Activated CD8-positive, alpha-beta memory T cell treated with anti-CD3 and anti-CD28 coated beads, Interleukin-2, amount 50 U/mL, for 24 hours (primary cell): ENCODE results near the gene BCLAF1.
"Not testable (repeated sequence)": the region's sequence is repeated elsewhere in the genome, so short reads cannot be mapped to it uniquely, and the experiment has no call there.

Experiments used
- DNase-seq: peaks from one replicate; pipeline ENCODE4 v3.0.0-alpha.2; 2020; ENCODE audit errors: extremely low read depth

BCLAF1 gene

DNA sequence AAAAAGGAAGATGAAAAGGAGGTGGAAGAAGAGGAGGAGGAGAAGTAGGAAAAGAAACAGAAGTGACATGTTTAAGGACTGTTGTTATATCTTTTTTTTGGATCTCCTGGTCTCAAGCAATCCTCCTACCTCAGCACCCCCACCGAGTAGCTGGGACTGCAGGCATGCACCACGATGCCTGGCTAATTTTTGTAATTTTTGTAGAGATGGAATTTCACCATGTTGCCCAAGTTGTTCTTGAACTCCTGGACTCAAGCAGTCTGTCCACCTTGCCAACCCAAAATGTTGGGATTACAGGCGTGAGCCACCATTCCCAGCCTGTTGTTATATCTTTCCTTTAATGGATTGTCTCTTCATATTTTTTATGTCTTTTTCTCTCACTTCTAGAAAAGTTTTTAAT, 19.5 kb upstream of the BCLAF1 start:
- DNase-seq = no peak

DNA sequence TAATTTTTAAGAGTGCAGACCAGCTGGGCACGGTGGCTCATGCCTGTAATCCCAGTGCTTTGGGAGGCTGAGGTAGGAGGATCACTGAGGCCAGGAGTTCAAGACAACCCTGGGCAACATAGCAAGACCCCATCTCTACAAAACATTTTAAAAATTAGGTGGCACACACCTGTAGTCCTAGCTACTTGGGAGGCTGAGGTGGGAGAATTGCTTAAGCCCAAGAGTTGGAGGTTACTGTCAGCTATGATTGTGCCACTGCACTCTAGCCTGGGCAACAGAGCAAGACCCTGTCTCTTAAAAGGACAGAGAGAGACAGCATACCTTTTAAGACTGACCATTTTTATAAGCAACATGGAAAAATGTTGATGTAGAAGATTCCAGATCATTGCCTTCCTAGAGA, 18.8 kb upstream of the BCLAF1 start:
- DNase-seq = not testable (repeated sequence)

DNA sequence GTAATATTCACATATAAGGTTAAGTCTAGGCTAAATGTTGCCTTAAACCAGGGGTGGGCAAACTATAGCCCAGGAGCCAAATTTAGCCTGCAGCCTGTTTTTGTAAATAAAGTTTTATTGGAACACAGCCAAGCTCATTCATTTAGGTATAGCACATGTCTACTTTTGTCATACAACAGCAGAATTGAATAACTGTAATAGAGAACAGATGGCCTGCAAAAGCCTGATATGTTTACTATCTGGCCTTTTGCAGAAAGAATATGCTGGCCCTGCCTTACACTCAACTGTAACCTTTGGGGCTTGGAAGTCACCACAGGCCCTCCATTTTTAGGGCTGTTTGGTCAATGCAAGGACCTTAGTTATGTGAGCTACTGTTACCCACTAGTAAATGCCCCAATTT, 17.7 kb upstream of the BCLAF1 start:
- DNase-seq = no peak

DNA sequence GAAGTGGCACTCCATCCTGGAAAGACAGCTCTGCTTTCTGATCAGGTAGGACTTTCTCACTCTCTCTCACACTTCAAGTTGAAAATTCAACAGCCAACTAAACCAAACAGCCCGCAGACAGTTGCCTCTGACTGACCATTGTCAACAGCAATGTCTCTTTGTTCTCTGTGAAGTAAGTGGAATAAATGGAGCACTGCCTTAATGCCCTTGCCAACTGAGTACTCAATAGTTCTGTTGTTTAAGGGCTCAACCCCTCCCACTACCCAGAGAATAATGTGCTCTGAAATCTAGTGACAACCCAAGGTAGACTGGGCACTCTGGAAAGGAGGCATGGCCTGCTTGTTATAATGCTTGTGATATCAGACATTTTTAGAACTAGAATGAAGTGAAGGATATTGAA, 16.8 kb upstream of the BCLAF1 start:
- no peak for DNase-seq

DNA sequence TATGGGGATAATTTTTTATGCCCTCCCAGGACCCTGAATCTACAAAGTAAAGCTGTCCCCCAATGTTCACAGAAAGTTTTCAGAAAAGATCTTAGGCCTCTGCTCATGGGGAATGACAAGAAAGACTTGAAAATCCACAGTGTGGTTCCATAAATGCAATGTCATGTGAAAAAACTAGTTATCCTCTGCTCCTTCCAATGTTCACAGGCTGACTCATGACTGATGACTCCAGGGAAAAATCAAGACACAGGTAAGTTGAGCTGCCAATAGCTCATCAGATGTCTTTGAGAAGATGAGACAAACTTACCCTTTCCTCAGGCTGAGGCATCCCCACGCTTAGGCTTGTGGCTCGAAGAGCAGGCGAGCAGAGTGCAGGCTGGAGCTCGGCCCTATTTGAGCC, 14.8 kb upstream of the BCLAF1 start:
- DNase-seq = no peak

DNA sequence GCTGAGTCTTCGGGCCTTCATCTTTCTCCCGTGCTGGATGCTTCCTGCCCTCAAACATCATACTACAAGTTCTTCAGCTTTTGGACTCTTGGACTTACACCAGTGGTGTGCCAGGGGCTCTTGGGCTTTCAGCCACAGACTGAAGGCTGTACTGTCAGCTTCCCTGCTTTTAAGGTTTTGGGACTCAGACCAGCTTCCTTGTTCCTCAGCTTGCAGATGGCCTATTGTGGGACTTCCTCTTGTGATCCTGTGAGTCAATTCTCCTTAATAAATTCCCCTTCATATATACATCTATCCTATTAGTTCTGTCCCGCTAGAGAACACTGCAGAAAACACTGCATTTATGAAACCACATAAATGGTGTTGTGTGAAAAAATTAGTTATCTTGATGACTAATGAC, 13.9 kb upstream of the BCLAF1 start:
- no peak for DNase-seq

DNA sequence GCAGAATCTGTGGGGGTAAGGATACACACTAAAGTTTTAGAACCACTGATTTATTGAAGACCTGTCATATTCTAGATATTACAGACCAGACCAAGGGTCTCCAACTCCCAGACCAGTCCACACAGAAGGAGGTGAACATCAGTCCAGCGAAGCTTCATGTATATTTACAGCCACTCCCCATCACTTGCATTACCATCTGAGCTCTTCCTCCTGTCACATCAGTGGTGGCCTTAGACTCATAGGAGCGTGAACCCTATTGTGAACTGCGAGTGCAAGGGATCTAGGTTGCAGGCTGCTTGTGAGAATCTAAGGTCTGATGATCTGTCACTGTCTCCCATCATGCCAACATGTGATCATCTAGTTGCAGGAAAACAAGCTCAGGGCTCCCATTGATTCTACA, 5.0 kb upstream of the BCLAF1 start:
- DNase-seq = no peak

DNA sequence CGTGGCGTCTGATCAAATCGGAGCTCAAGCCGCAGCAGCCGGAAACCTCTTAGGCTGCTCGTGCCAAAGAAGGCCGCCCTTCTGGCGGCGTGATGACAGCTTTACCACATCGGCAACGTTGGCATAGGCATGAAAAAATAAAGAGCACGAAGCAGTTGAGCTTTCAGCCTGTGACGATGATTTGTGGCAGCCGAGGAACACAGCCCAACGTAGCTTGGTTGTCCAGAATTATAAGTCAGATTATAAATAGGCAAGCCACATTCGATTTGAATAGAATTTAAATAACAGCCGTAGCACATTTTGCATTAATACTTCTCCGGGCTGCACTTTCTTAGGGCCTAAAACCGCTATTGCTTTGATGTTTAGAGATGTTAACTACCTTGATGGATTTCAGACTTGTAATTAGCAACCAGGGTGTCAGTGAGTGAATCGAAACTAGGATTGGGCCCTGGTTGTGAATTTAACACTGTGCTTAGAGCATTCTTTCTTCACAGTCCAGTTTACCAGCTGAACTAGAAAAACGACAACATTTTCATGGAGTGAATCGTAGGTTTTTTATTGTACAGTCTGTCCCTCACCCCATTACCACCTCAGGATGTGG, 864 bp upstream of the BCLAF1 start:
- peak; percentile 36 for DNase-seq

DNA sequence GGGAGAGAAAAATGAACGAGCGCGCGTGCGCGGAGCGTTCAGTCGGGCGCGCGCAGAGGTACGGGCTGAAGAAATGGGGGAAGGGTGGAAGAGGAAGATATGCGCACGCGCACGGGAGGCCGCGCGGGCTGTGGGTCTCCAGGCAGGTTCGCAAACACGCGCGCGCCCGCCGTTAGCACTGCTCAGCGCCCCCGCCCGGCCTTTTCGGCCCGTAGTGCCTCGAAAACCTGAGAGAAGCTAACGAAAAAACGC, 393 bp downstream of the BCLAF1 start:
- DNase-seq = peak; percentile 83

DNA sequence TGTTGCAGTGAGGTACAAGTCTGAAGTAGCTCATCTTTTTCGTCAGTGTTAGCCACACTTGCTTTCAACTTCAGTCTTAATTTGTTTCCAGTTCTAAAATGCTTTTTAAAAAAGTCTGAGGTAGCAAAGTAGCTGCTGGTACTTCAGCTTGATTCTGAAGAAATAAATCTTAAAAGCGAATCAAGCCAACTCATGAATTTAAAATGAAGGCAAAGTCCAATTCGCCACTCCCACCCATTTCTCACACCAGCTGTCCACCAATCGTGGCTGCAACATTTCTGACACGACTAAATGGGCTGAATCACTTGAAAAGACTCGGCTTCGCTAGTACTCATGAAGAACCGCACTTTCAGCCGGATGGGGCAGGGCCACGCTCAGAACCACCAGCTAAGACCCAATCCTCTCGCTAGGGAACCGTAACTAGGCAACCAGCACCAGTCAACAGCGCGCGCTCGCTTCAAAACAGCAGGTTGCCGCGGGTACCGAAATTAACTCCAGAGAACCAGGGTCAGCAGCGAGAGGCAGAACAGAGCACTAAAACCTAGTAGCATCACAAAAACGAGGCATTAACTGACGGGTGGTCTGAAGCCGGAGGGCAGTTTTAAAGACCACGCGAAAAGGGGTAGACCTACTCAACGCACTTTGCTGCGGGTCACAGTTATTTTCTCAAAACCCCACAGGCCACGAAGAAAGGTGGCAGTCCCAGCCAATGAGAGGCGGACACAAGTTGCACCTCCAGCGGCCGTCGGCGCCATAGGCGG, 900 bp downstream of the BCLAF1 start:
- peak; percentile 76 for DNase-seq

DNA sequence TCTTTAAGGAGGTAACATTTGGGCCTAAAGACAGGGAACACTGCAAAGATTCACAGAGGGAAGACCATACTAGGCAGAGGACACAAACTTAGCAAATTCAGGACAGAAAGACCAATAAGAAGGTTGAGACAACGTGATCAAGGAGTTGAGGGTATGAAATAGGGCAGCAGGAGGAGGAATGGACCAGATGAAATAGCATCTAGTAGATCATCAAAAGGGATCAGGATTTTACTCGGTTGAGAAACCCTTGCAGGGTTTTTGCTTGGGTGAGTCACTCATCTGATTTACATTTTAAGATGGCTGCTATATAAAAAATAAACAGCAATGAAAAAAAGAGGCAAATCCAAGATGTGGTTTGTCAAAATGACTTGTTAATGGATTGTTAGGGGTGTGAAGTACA, 4.7 kb downstream of the BCLAF1 start:
- DNase-seq = no peak

DNA sequence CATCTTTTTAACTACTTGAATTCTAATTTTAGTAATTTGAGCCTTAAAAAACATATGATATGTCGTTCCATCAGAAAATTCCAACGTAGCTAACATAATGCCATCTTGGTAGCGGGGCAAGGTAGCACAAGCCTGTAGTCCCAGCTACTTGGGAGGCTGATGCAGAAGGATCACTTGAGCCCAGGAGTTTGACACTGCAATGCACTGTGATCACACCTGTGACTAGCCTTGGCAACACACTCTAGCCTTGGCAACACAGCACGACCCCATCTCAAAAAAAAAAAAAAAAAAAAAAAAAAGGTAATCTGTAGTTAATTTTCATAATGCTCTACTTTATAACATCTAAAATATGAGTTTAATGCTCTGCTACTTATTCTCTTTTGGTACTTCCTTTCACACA, 6.7 kb downstream of the BCLAF1 start:
- no peak for DNase-seq

DNA sequence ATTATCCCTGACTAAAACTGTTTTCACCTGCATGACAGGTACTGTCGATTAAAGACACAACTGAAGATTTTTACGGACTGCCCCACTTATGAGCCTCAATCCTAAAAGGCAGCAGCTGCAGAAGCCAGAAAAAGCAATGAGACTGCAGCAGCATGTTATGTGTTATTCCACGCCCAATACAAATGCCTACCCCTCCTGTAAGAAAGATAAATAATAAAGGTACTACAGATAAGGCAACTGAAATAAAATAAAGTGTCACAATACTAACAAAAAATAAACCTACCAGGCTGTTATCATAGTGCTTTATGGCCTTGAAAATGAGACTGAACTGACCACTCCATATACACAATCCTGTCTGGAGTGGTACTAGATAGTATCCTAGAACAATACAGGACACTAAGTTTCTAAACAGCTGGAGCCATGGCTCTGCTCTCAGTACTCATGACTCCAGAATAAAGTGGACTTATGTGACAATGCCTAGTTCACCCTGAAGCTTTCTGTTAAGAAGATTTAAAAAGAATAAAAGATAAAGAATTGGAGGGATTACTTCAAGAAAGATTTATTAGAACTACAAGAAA, 9.5 kb downstream of the BCLAF1 start:
- DNase-seq = no peak

DNA sequence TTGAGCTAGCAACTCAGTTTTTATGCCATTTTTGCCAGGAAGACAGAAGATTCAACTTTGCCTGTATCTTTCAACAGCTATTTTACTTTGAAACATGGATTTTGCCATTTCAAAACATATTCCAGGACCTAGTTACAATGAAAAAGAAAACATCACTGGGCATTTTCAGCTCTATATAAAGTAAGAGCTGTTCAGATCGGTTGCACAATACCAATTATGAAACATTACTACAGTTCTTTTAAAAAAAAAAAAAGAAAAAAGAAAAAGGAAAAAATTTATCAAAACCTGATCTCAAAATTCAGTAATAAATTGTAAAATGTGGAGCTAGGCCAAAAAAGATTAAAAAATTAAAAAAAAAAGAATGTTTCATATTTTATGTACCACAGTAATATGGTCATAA, 15.6 kb downstream of the BCLAF1 start:
- DNase-seq = no peak

DNA sequence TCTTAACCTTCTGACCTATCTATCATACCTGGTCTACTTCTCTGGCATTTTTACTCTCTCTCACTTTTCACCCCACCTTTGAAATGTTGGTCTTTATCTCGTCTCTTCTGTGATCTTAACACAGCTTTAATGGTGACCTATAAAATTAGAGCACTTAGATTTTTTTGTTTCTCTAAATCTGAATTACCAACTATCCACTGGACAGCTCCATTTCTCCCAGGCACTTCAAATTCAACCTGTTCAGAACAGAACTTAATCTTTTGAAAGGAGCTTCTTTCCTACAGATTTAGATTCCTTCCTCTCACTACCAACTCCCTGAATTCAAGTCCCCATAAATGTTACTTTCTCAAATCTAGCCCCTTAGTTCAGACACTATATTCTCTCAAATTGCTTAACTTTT, 24.5 kb downstream of the BCLAF1 start:
- DNase-seq = no peak

DNA sequence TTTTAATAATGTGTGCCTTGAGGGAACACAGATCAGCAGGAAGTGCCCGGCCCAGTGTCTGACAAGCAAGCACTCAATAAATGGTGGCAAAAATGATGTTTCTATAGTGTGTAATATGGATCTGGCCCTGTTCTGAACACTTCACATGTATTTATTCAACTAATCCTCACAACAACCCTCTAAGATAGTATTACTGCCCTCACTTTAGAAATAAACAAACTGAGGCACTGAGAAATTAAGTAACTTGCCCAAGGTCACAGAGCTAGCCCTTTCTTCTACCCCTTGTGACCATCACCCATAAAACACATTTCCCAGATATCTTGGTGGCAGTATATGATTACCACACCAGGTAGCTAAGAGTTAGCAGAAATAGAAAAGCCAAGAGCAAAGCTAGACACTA, 26.7 kb downstream of the BCLAF1 start:
- no peak for DNase-seq

DNA sequence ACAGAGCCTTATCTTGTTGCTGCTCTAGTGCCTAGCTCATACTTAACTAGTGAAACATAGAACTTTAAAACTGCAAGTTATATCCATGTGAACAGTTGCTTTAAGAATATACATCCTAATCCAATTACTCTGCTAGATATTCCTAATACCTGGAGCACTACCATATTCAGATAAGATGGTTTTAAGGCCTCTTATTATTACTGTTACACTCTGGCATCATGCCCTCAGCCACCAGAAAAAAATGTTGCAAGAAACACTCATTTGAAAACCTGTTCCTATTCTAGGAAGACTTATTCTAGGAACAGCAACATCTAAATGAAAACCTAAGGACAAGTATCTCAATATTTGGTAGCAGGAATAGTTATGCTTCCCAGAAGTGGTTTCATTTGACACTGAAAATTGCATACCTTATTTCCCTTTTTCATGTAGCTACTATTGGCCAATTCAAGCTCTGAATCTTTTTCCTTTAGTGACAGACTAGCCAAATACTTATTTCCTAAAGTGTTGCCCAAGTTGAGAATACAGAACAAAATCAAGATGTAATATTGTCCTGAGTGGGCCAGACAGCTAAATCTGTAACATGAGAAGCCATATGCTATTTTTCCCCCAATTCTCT, 34.7 kb downstream of the BCLAF1 start:
- no peak for DNase-seq

DNA sequence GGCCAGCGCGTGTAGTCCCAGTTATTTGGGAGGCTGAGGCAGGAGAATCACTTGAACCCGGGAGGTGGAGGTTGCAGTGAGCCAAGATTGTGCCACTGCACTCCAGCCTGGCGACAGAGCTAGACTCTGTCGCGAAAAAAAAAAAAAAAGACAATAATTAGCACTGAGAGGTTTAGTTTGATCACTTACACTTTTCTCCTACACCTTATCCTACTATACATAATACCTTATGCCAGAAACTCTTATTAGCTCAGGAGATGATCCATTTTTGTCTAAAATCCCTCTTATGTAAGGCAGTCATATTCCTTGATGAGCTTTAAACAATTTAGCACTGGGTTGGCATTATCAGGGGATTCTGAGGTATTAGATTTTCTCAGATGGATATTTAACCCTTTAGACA, 35.9 kb downstream of the BCLAF1 start:
- DNase-seq = no peak

DNA sequence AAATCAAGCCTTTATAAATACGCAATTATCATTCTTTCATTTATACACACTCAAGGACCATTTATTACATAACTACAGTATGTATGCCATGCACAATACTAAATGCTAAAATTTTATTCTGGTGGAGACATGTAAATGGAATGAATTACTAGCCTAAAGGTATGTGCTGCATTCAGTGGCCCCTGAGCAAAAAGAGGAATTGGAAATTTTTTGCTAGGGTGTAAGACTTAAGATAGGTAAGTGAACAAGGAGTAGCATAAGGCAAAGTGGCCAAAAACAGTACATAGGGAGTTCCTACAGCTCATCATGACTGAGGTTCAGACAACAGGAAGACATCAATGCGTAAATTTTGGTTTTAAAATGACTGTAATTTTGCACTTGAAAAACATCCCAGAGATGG, 37.2 kb downstream of the BCLAF1 start:
- DNase-seq = no peak

DNA sequence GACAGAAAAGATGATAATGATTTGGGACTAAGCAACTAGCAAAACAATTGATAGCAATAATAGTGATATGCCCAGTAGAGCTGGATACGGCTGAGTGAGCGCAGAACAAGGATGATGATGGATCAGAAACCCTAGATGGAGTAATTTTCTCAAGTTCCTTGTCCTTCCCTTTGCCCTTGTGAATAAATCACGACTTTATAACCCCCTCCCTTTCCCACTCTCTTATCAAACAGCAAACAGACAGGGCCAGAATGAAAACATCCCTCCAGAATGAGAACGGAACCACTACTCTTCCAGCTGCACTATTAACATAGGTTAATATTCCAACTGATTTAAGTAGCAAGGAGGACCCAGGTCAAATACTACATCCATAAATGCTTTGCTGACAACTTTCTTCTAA, 38.3 kb downstream of the BCLAF1 start:
- DNase-seq = no peak

DNA sequence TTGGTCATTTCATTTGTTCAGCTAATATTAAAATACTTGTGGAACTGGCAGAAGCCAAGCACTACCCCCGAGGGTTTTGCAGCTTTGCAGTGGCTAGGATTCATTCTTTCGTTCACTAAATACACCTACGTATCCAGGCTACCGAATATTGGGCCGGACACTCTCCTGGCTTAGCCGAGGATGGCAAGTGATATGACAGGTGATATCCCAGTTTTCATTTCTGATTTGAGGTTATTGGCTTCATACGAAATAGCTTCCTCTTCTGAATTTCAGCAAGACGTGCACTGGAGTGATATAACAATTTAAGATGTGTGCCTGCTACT, 39.0 kb downstream of the BCLAF1 start:
- no peak for DNase-seq

DNA sequence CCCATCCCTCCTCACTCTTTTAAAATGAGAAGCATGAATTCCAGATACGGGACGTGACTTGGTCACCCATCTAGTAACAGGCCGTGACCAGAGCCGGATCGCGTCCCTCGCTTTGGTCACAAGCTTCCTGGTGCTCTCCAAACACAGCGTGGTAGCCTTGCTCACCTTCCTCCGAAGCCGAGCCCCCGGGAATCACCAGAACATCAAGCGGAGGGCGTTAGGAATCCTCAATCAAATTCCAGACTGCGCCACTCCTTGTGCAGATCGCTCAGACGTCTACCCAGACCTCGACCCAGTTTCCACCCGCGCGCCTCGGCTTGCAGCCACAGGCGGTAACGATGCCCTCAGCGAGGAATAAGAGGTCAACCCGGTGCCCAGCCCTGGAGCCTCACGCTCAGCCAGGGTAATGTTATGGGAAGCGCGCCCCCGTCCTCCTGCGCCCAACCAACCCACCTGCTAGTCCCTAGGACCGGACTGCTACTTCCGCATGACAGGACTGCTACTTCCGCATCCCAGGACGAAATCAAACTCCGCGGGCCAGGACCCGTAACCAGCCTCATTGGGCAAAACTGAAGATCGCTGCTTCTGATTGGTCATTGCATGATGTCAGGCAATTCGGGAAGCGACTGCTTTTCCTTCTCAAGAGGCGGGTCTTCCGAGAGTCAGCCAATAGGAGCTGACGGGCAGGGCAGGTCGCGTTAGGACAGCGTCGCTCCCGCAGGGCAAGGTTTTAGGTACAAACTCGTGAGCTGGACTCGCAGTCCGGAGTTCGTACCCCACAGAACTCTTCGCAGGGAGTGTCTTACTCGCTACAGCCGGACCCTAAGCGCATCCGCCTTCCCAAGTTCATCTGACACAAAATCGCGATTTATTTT, 39.6 kb downstream of the BCLAF1 start, which contains the start of gene MTFR2:
Gene MTFR2 (minus strand): TSS at position 501 of the 875 bp plus-strand sequence. CDS start 1,212 bp downstream, outside the sequence.
- DNase-seq = peak; percentile 87
